ENCODE measurements around the gene ERCC1.
"Not testable (repeated sequence)": the region's sequence is repeated elsewhere in the genome, so short reads cannot be mapped to it uniquely, and the experiment has no call there.

The ERCC1 gene

GRCh38 chr19:45429896-45430295 is 6.2 kb upstream of the ERCC1 start:
- not testable (repeated sequence) for DNase-seq (ENCODE audit: low read depth in 2 of 2)

GRCh38 chr19:45428384-45429231 is 4.9 kb upstream of the ERCC1 start:
- DNase-seq (ENCODE audit: low read depth in 2 of 2) = no peak

DNA sequence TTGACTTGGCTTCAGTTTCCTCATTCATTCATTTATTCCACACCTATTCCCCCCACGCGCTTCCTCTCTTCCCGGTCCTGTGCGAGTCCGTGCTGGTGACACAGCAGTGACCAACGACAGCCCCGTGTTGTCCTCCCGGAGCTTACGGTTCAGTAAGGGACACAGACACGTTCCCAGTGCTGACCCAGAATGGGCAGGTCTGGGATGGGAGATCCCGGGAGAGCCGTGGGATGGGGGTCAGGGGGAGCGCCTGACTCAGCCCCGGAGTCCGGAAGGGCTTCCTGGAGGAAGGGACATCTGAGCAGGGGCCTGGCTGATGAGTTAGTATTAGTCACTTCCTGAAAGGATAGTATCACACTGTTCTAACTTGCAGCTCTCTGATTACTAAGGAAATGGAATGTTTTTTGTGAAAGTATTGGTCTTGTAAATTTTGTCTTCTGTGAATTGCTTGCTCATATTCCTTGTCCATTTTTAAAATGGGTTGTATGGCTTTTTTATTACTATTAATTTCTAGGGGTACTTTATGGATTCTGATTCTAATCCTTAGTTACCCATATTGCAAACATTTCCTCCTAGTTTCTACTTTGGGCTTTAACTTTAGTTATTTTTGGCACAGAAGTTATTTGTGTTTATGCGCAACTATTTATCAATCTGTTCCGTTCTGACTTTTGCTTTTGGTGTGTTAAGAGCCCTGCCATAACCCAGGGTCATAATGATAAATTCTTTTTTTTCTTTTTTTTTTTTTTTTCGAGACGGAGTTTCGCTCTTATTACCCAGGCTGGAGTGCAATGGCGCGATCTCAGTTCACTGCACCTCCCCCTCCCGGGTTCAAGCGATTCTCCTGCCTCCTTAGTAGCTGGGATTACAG is 708 bp upstream of the ERCC1 start:
- DNase-seq (ENCODE audit: low read depth in 2 of 2) = no peak

DNA sequence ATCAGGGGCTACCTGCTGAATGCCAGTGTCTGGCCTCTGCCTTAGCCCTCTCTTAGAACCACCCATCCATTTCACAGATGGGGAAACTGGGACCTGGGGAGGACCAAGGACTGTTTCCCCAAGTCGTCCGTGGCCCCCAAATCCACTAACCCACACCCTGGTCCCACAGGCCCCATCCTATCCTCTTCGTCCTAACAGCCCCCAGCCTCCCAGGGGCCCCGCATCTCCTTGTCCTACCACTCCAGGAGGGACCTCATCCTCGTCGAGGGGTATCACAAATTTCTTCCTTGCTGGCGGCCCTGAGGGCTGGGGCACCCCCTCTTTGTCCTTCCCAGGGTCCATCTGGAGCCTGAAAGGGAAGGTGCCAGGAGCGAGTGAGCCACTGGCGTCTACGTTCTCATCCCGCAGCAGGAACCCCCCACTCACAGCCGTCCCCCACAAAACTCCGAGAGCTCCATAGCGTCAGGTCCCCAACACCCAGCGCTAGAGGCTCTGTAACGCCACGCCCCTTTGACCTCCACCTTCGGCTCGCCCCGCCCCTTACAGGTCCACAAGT is 606 bp downstream of the ERCC1 start:
- DNase-seq (ENCODE audit: low read depth in 2 of 2) = peak in 1 of 2 donors; percentile 65

- no peak for DNase-seq (ENCODE audit: low read depth in 2 of 2)
Observed at GRCh38 chr19:45421947-45422498, 1.7 kb downstream of the ERCC1 start.

DNA sequence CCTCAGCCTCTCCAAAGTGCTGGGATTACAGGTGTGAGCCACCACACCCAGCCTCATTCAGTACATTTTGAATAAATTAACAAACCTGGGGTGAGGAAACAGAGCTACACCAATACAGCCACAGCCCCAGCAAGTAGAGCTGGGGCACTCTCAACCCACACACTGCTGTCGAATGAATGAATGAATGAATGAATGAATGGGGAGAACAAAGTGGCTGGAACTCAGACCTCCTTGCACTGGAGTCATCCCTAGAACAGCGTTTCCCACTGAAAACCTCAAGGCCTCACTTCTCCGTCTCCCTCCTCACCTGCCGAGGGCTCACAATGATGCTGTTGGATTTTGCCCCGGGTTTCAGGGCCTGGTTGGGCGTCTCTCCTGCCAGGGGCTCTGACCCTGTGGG is 2.8 kb downstream of the ERCC1 start:
- no peak for DNase-seq (ENCODE audit: low read depth in 2 of 2)

DNA sequence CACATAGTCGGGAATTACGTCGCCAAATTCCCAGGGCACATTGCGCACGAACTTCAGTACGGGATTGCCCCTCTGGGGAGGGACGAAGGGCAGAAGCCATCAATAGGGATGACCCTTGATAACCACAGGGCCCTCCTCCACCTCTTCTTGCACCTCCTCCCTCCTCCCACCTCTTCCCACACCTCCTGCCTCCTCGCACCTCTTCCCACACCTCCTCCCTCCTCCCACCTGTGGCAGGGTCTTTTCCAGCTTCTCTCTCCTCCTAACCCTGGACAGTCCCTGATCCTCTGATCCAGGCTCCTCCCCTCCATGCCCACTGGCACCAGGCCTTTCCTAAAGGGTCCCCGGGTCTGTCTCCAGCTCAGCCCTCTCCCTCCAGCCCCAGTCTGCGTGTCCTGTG is 3.4 kb downstream of the ERCC1 start:
- DNase-seq (ENCODE audit: low read depth in 2 of 2) = no peak

GRCh38 chr19:45419895-45420294 is 3.8 kb downstream of the ERCC1 start:
- DNase-seq (ENCODE audit: low read depth in 2 of 2) = no peak

- no peak for DNase-seq (ENCODE audit: low read depth in 2 of 2)
Observed at GRCh38 chr19:45419396-45419795, 4.3 kb downstream of the ERCC1 start.

- no peak for DNase-seq (ENCODE audit: low read depth in 2 of 2)
Observed at GRCh38 chr19:45418802-45419201, 4.9 kb downstream of the ERCC1 start.

DNA sequence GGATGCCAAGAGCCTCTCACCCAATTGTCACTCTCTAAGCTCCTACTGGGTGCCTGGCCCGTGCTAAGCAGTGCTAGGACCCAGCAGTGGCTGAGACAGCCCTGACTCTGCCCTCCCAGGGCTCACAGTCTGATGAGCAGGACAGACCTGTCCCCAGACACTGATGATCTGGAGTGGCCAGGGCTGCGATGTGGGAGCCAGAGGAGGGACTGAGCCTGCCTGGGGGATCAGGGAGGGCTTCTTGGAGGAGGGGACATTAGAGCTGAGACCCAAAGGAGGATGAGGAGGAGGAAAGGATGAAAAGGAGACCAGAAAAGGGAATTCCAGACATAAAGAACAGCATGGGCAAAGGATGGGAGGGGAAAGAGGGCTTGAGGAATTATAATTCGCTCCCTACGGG is 6.6 kb downstream of the ERCC1 start:
- no peak for DNase-seq (ENCODE audit: low read depth in 2 of 2)

GRCh38 chr19:45414468-45414867 is 9.2 kb downstream of the ERCC1 start:
- no peak for DNase-seq (ENCODE audit: low read depth in 2 of 2)

DNA sequence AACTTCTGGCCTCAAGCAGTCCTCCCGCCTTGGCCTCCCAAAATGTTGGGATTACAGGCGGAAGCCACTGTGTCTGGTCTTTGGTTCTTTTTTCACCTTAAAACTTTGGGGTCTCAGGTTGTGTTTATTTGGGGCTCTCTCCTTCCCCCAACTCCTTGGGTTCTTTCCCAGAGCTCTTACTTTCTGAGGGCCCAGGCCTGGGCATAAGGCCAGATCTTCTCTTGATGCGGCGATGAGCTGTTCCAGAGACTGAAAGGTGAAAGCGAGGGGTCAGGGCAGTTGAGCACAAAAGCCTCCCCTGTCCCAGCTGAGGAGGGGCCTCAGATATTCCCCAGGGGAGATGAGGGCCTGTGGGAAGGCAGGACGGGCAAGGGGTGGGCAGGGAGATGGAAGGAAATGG is 10.2 kb downstream of the ERCC1 start:
- no peak for DNase-seq (ENCODE audit: low read depth in 2 of 2)

GRCh38 chr19:45410330-45410729 is 13.4 kb downstream of the ERCC1 start:
- DNase-seq (ENCODE audit: low read depth in 2 of 2) = not testable (repeated sequence)

- DNase-seq (ENCODE audit: low read depth in 2 of 2) = no peak
Observed at GRCh38 chr19:45409557-45409920, 14.2 kb downstream of the ERCC1 start.

GRCh38 chr19:45408830-45409556 is 14.7 kb downstream of the ERCC1 start:
- no peak for DNase-seq (ENCODE audit: low read depth in 2 of 2)

GRCh38 chr19:45408121-45408520 is 15.6 kb downstream of the ERCC1 start:
- DNase-seq (ENCODE audit: low read depth in 2 of 2) = no peak

- not testable (repeated sequence) for DNase-seq (ENCODE audit: low read depth in 2 of 2)
Observed at GRCh38 chr19:45407585-45407984, 16.1 kb downstream of the ERCC1 start.

GRCh38 chr19:45407091-45407375 is 16.7 kb downstream of the ERCC1 start:
- no peak for DNase-seq (ENCODE audit: low read depth in 2 of 2)

GRCh38 chr19:45406226-45407090 is 17.3 kb downstream of the ERCC1 start, which contains the start of gene POLR1G:
TSS of gene POLR1G (plus strand) at chr19:45406644. CDS start at chr19:45406697, 53 bp downstream.
- DNase-seq (ENCODE audit: low read depth in 2 of 2) = peak; percentile 45 to 46

Data from stimulated activated CD8-positive, alpha-beta memory T cell treated with anti-CD3 and anti-CD28 coated beads, Interleukin-7, amount 100 ng/mL, for 1 hour (primary cell).